K562 (cell line): ENCODE measurements around the gene RBFA. TPM values are rescaled to one million over a fixed set of nuclear protein-coding genes. Genes with fewer than 3 reads are reported as not detected.

Experiments used
- ATAC-seq: fragments of 200-7000 bp; cut with Tn5 transposase; 3 replicates; pipeline ENCODE4 v1.9.1; 2020; ENCODE audit warnings: moderate library complexity
- BruUV-seq: library from RNA; stranded (reverse); fragments of 400-500 nt; replicated peaks from 2 replicates; lab custom pipeline; 2021; lab: Mats Ljungman, UMichigan
- CTCF ChIA-PET: fragments of 300-600 bp; formaldehyde crosslinking; extraction: SDS; loops from one replicate; lab custom pipeline; 2021; ENCODE audit warnings: low intra/inter-chr PET ratio; lab: Yijun Ruan, JAX
- POLR2A ChIA-PET: fragments of 300-600, 350-650 bp; sonication (Branson Sonifier 250); formaldehyde crosslinking; extraction: SDS; loops from one replicate; lab custom pipeline; 2021; ENCODE audit warnings: antibody characterized with exemption, inconsistent platforms; lab: Yijun Ruan, JAX
- DNase-seq, 4 experiments: peaks; one replicate each; pipeline versions ENCODE4 v3.0.0 to v3.0.0-alpha.2; 2011 to 2018; ENCODE audit warnings: low spot score in 3 of 4, mixed read lengths in 3 of 4; ENCODE audit errors: extremely low read depth in 1 of 4
- FAIRE-seq: peaks from 2 replicates; lab custom pipeline; 2011; peaks lifted over from hg19 to GRCh38; lab: Jason Lieb, UNC
- H2AFZ ChIP-seq: 2 replicates; pipeline ENCODE4 v1.6.0; 2011; ENCODE audit warnings: low read depth, low read length, control low read depth, inconsistent platforms
- H3K27ac ChIP-seq: fragments of 200-600 bp; 3 replicates; pipeline ENCODE4 v1.8.0; 2011; ENCODE audit warnings: low read depth, mild to moderate bottlenecking, control low read depth, inconsistent platforms, low read length, moderate library complexity, mixed read lengths; ENCODE audit errors: extremely low read depth
- H3K27me3 ChIP-seq, 2 experiments: fragments of 300-600 bp in 1 of 2; 2 replicates in 1 of 2; 3 replicates in 1 of 2; pipeline versions ENCODE4 v1.6.0 to v1.8.0; 2011; ENCODE audit warnings: inconsistent platforms in 2 of 2, low read length in 2 of 2, mild to moderate bottlenecking in 1 of 2, mixed read lengths in 1 of 2, moderate library complexity in 1 of 2; ENCODE audit not compliant: control insufficient read depth in 2 of 2, insufficient read depth in 2 of 2
- H3K36me3 ChIP-seq: fragments of 300-600 bp; 3 replicates; pipeline ENCODE4 v1.8.0; 2011; ENCODE audit warnings: mild to moderate bottlenecking, low read length, inconsistent platforms; ENCODE audit not compliant: control insufficient read depth, insufficient read depth
- H3K4me1 ChIP-seq, 2 experiments: fragments of 200-600 bp in 1 of 2; replicated peaks in 1 of 2; 2 replicates in 1 of 2; 3 replicates in 1 of 2; pipeline versions ENCODE4 v1.5.1 to v1.8.0; 2011; ENCODE audit warnings: inconsistent platforms in 2 of 2, low read length in 2 of 2, mild to moderate bottlenecking in 1 of 2, mixed read lengths in 1 of 2, moderate library complexity in 1 of 2; ENCODE audit not compliant: control insufficient read depth in 2 of 2, insufficient read depth in 2 of 2
- H3K4me2 ChIP-seq: 2 replicates; pipeline ENCODE4 v1.6.1; 2011; ENCODE audit warnings: low read length, control low read depth, inconsistent platforms, mixed read lengths; ENCODE audit not compliant: insufficient read depth
- H3K4me3 ChIP-seq: fragments of 200-600 bp; sonication (generic), shearing (Covaris generic); 2 replicates; pipeline ENCODE4 v1.5.1; 2016; ENCODE audit warnings: control low read depth, inconsistent platforms
- H3K79me2 ChIP-seq: fragments of 200-600 bp; 3 replicates; pipeline ENCODE4 v1.8.0; 2011; ENCODE audit warnings: low read length, inconsistent platforms; ENCODE audit not compliant: control insufficient read depth, insufficient read depth
- H3K9ac ChIP-seq, 2 experiments: 2 replicates each; pipeline versions ENCODE4 v1.6.0 to v1.6.1; 2011; ENCODE audit warnings: low read depth in 2 of 2, low read length in 2 of 2, control low read depth in 1 of 2, inconsistent platforms in 1 of 2, mild to moderate bottlenecking in 1 of 2, mixed read lengths in 1 of 2; ENCODE audit not compliant: insufficient read depth in 1 of 2
- H3K9me1 ChIP-seq: one replicate; pipeline ENCODE4 v1.6.0; 2011; ENCODE audit warnings: inconsistent platforms, mild to moderate bottlenecking, low read length, moderate library complexity; ENCODE audit not compliant: control insufficient read depth, insufficient read depth
- H3K9me3 ChIP-seq: replicated peaks from 2 replicates; pipeline ENCODE4 v1.5.1; 2011; ENCODE audit warnings: low read depth, low read length, inconsistent platforms; ENCODE audit not compliant: control insufficient read depth, insufficient read depth
- H4K20me1 ChIP-seq: replicated peaks from 2 replicates; pipeline ENCODE4 v1.6.1; 2011; ENCODE audit warnings: low read length, inconsistent platforms, mixed read lengths; ENCODE audit not compliant: control insufficient read depth, insufficient read depth
- CBX2 ChIP-seq: fragments of 200-600 bp; sonication (generic); IDR thresholded peaks from one replicate; pipeline ENCODE4 v1.6.1; 2012; ENCODE audit warnings: mild to moderate bottlenecking, low read length, inconsistent platforms; ENCODE audit not compliant: insufficient read depth, poor library complexity, severe bottlenecking
- CREB1 ChIP-seq, 2 experiments: sonication (generic) in 1 of 2; formaldehyde crosslinking in 1 of 2; IDR thresholded peaks; 2 replicates each; pipeline versions ENCODE4 v1.6.1 to v1.8.0; 2012 to 2022; ENCODE audit warnings: inconsistent platforms in 1 of 2, mild to moderate bottlenecking in 1 of 2, missing genetic modification reagents in 1 of 2, moderate library complexity in 1 of 2
- EZH2 ChIP-seq: IDR thresholded peaks from 2 replicates; pipeline ENCODE4 v1.6.1; 2012; ENCODE audit warnings: low read depth, mild to moderate bottlenecking, inconsistent platforms, low read length, borderline replicate concordance
- ZNF239 ChIP-seq: fragments of 250-450 bp; sonication (Bioruptor Pico); IDR thresholded peaks from 2 replicates; pipeline ENCODE4 v1.4.0; 2020; ENCODE audit warnings: mild to moderate bottlenecking
- ZNF695 ChIP-seq: fragments of 450-650 bp; formaldehyde crosslinking; IDR thresholded peaks from 2 replicates; pipeline ENCODE4 v1.4.0; 2020; ENCODE audit warnings: mild to moderate bottlenecking, moderate library complexity
- WGBS: fragments of 100-300 bp; shearing (Covaris generic); methylation state at CpG from one replicate; pipeline ENCODE4 v1.1.6; 2016; ENCODE audit warnings: low coverage, mixed read lengths; ENCODE audit not compliant: insufficient coverage; ENCODE audit errors: missing lambda C conversion rate; 5-methylcytosine and 5-hydroxymethylcytosine counted together
- in situ Hi-C: fragments of 300-500 bp; cut with MboI; formaldehyde crosslinking; loops from 4 replicates; pipeline ENCODE4 v1.15.0; 2018; ENCODE audit warnings: inconsistent platforms, mixed read lengths
- intact Hi-C: fragments of 100-400 bp; cut with micrococcal nuclease; formaldehyde crosslinking; loops from 2 replicates; pipeline ENCODE4 v1.14.2; 2022
- polyA plus RNA-seq, 8 experiments: library from polyadenylated mRNA; depleted of rRNA in 4 of 8; stranded (reverse) in 5 of 8; unstranded in 3 of 8; fragments of >200 nt; fragmentation: Nextera tagmentation in 2 of 8; fragmentation: Illumina TruSeq in 1 of 8; extraction: Ambion mirVana in 2 of 8; extraction: Trizol in 1 of 8; gene quantifications; 2 replicates each; pipeline versions ENCODE4 v1.2.1 to v1.2.3, GENCODE V29; 2011 to 2014; ENCODE audit warnings: inconsistent platforms in 1 of 8, missing spikeins in 1 of 8
- total RNA-seq, 7 experiments: library from RNA; depleted of rRNA in 6 of 7; stranded (reverse); fragments of >200 nt in 6 of 7; fragmentation: Illumina TruSeq in 2 of 7; extraction: Trizol in 2 of 7; gene quantifications; 2 replicates each; pipeline versions ENCODE4 v1.2.1 to v1.2.3, GENCODE V29; 2011 to 2021; ENCODE audit warnings: low replicate concordance in 1 of 7

The RBFA gene
- total and polyA plus RNA-seq, 9 of the 15 experiments (the other 6 are each of a cell fraction or from before 2014, with no cell fraction given), result 3.4 to 41.9 (median 25.8) TPM

DNA sequence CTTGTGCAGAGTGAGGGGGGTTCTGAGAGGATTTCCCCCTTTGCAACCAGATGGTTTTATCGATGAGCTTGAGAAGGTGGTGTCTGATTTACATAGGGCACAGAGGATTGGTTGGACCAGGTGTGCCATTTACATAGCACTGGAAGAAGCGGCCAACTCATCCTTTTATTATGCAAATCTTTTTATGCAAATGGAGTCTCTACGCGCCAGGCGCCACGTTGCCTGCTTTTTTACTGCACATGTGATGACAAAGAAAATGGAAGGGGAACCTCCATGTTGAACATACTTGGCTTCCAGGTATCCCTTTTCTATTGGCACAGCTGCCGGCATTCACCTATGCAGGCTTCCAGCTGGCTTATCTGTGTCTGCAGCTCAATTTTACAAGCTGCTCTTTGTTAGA is 27.5 kb upstream of the RBFA start:
- ATAC-seq (no peak), FAIRE-seq (no peak), DNase-seq (no peak)
- no TSS peak for BruUV-seq
- no peaks in the 10 kb centered on the region for H3K36me3 ChIP-seq
- peaks cover 4 to 14% of the 10 kb centered on the region in 2 experiments; a peak in 3 of 5 replicates for H3K4me1 ChIP-seq
- TF ChIP-seq CBX2 (no peak), EZH2 (no peak), ZNF695 (no peak), ZNF239 (no peak), CREB1 (IDR thresholded peaks at IDR 0.05) (no peak), CREB1 (CRISPR knock-in tag; IDR thresholded peaks at IDR 0.05) (no peak)
- no peaks in the 10 kb centered on the region for H3K9me3 ChIP-seq
- POLR2A ChIA-PET, result interaction anchor here (0.6 kb wide), 1 partner anchor 19 kb away, joined by 3 read pairs; no protein-coding TSS in a partner anchor
- no peak overlapping the region for H2AFZ ChIP-seq
- CTCF ChIA-PET, result no interaction called here
- no peaks in the 10 kb centered on the region for H3K9me1 ChIP-seq
- no peaks in the 10 kb centered on the region for H4K20me1 ChIP-seq
- no peak overlapping the region for H3K4me3 ChIP-seq
- intact Hi-C loops (no loop called here), in situ Hi-C loops (no loop called here)
- no peak overlapping the region for H3K9ac ChIP-seq
- H3K27me3 ChIP-seq, result no peaks in the 10 kb centered on the region
- H3K4me2 ChIP-seq, result no peak overlapping the region
- H3K27ac ChIP-seq, result no peak overlapping the region
- 55% methylated on average over 6 of the region's 7 CpGs for WGBS
- H3K79me2 ChIP-seq, result no peaks in the 10 kb centered on the region
